ENCODE data around the gene ANO2. TPM values are rescaled to one million over a fixed set of nuclear protein-coding genes. Genes with fewer than 3 reads are reported as not detected.

The ANO2 gene
- total and polyA plus RNA-seq, 4 donors: 0.03 to 0.25 (median 0.15) TPM

DNA sequence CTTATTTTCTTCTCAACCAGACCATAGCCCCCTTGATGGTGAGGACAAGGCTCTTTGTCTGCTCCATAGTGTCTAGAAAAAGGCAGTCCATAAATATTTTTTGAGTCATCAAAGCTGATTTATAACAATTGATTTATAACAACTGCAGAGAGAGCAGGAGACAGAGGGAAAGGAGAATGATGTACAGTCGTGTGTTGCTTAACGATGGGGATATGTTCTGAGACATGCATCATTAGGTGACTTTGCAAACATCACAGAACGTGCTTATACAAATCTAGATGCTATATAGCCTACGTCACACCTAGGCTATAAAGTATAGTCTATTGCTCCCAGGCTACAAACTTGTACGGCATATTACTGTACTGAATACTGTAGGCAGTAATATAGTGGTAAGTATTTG is 369.8 kb downstream of the ANO2 start:
- DNase-seq (ENCODE audit: low spot score): no peak
- Histone ChIP-seq H3K4me3 (ENCODE audit: low read depth in 1 of 3, low read length in 3 of 3) (no peak overlapping the region), H3K27ac (ENCODE audit: low read depth in 1 of 2, low read length in 2 of 2) (no peak overlapping the region), H3K9ac (ENCODE audit: low read depth in 1 of 2, low read length in 2 of 2) (no peak overlapping the region), H3K36me3 (ENCODE audit: control insufficient read depth in 4 of 4, insufficient read depth in 3 of 4, low read depth in 1 of 4, low read length in 3 of 4) (no peaks in the 10 kb centered on the region), H3K4me1 (ENCODE audit: control insufficient read depth in 4 of 4, insufficient read depth in 4 of 4, low read length in 3 of 4) (no peaks in the 10 kb centered on the region), H3K9me3 (ENCODE audit: control insufficient read depth in 4 of 4, low read length in 3 of 4) (no peaks in the 10 kb centered on the region), H3K27me3 (ENCODE audit: control insufficient read depth in 4 of 4, insufficient read depth in 4 of 4, low read length in 3 of 4) (peaks cover 0 to 2% (median 0%) of the 10 kb centered on the region in 4 donors)
- WGBS: 58% methylated on average over 5 of the region's 5 CpGs
- TF ChIP-seq JUND (IDR thresholded peaks at IDR 0.05) (no peak), YY1 (IDR thresholded peaks at IDR 0.05) (no peak), FOXA1 (IDR thresholded peaks at IDR 0.05) (no peak), HNF4G (IDR thresholded peaks at IDR 0.05) (no peak), MAX (IDR thresholded peaks at IDR 0.05) (no peak), HNF4A (conservative IDR thresholded peaks at IDR 0.05) (no peak), FOXA2 (IDR thresholded peaks at IDR 0.05) (no peak), TAF1 (conservative IDR thresholded peaks at IDR 0.05) (no peak), RAD21 (IDR thresholded peaks at IDR 0.05) (no peak), GABPA (IDR thresholded peaks at IDR 0.05 in 1 of 2, conservative IDR thresholded peaks at IDR 0.05 in 1 of 2) (no peak), NR2F2 (IDR thresholded peaks at IDR 0.05) (no peak), RXRA (IDR thresholded peaks at IDR 0.05) (no peak), ATF3 (IDR thresholded peaks at IDR 0.05) (no peak), SP1 (IDR thresholded peaks at IDR 0.05) (no peak), ZBTB33 (IDR thresholded peaks at IDR 0.05) (no peak), EGR1 (IDR thresholded peaks at IDR 0.05; ENCODE audit: low read depth in 2 of 2) (no peak)
- TF ChIP-seq, protein P1, sequence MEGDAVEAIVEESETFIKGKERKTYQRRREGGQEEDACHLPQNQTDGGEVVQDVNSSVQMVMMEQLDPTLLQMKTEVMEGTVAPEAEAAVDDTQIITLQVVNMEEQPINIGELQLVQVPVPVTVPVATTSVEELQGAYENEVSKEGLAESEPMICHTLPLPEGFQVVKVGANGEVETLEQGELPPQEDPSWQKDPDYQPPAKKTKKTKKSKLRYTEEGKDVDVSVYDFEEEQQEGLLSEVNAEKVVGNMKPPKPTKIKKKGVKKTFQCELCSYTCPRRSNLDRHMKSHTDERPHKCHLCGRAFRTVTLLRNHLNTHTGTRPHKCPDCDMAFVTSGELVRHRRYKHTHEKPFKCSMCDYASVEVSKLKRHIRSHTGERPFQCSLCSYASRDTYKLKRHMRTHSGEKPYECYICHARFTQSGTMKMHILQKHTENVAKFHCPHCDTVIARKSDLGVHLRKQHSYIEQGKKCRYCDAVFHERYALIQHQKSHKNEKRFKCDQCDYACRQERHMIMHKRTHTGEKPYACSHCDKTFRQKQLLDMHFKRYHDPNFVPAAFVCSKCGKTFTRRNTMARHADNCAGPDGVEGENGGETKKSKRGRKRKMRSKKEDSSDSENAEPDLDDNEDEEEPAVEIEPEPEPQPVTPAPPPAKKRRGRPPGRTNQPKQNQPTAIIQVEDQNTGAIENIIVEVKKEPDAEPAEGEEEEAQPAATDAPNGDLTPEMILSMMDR (IDR thresholded peaks at IDR 0.05; ENCODE audit: low read depth, low read length, missing input control): no peak
- TF ChIP-seq, protein P2, sequence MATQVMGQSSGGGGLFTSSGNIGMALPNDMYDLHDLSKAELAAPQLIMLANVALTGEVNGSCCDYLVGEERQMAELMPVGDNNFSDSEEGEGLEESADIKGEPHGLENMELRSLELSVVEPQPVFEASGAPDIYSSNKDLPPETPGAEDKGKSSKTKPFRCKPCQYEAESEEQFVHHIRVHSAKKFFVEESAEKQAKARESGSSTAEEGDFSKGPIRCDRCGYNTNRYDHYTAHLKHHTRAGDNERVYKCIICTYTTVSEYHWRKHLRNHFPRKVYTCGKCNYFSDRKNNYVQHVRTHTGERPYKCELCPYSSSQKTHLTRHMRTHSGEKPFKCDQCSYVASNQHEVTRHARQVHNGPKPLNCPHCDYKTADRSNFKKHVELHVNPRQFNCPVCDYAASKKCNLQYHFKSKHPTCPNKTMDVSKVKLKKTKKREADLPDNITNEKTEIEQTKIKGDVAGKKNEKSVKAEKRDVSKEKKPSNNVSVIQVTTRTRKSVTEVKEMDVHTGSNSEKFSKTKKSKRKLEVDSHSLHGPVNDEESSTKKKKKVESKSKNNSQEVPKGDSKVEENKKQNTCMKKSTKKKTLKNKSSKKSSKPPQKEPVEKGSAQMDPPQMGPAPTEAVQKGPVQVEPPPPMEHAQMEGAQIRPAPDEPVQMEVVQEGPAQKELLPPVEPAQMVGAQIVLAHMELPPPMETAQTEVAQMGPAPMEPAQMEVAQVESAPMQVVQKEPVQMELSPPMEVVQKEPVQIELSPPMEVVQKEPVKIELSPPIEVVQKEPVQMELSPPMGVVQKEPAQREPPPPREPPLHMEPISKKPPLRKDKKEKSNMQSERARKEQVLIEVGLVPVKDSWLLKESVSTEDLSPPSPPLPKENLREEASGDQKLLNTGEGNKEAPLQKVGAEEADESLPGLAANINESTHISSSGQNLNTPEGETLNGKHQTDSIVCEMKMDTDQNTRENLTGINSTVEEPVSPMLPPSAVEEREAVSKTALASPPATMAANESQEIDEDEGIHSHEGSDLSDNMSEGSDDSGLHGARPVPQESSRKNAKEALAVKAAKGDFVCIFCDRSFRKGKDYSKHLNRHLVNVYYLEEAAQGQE (IDR thresholded peaks at IDR 0.05): no peak

Data from liver (tissue), 9 donors.